GM12865 (cell line): ENCODE results near the gene EDA.

Experiments
- DNase-seq: peaks from one replicate; pipeline ENCODE4 v3.0.0; 2010; ENCODE audit warnings: low read depth
- H3K4me3 ChIP-seq: 2 replicates; pipeline ENCODE4 v1.5.1; 2011; ENCODE audit warnings: mild to moderate bottlenecking, low read depth, low read length, control low read depth
- TF ChIP-seq, protein P1 (sequence below): IDR thresholded peaks from 2 replicates; pipeline ENCODE4 v1.5.1; 2011; ENCODE audit warnings: low read length, control low read depth, low read depth, inconsistent platforms; ENCODE audit not compliant: insufficient read depth; ENCODE audit errors: missing control alignments

The EDA gene

DNA sequence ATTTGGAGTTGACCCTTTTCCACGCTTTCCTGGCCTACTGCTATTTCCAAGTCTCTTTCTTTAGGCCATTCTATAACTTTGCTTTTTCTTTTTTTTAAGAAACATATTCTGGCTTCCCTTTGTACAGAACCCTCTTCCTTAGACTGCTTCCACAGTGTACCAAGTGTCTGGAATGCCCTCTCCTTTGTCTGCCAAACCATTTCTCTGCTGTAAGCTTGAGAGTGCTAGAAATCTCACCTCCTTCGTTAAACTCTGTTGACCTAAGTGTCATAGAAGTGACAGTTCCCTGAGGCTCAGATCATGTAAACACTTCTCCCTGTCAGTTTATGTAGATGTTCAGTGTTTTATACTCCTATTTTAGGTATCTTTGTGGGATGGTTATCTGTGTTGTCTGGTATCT lies 108.4 kb downstream of the EDA start:
- TF ChIP-seq, protein P1, sequence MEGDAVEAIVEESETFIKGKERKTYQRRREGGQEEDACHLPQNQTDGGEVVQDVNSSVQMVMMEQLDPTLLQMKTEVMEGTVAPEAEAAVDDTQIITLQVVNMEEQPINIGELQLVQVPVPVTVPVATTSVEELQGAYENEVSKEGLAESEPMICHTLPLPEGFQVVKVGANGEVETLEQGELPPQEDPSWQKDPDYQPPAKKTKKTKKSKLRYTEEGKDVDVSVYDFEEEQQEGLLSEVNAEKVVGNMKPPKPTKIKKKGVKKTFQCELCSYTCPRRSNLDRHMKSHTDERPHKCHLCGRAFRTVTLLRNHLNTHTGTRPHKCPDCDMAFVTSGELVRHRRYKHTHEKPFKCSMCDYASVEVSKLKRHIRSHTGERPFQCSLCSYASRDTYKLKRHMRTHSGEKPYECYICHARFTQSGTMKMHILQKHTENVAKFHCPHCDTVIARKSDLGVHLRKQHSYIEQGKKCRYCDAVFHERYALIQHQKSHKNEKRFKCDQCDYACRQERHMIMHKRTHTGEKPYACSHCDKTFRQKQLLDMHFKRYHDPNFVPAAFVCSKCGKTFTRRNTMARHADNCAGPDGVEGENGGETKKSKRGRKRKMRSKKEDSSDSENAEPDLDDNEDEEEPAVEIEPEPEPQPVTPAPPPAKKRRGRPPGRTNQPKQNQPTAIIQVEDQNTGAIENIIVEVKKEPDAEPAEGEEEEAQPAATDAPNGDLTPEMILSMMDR, result no peak
- DNase-seq, result no peak

DNA sequence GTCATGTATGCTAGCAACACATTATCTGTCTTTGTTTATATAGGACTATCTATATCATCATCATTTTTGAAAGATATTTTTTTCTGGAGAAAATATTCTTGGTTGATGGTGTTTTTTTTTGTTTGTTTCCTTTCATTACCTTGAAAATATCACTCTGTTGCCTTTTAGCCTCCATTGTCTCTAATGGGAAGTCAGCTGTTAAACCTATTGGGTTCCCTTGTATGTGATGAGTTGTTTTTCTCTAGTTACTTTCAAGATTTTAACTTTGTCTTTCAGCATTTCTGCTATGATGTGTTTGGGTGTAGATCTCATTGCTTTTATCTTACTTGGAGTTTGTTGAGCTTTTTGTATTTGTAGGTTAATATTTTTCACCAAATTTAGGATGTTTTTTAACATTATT lies 124.4 kb downstream of the EDA start:
- TF ChIP-seq, protein P1, result no peak
- H3K4me3 ChIP-seq, result no peak overlapping the region
- no peak for DNase-seq

More for the DNA sequence above, 108.4 kb downstream of the EDA start:
- H3K4me3 ChIP-seq, result no peak overlapping the region

GRCh38 chrX:69741721-69742120 lies 125.8 kb downstream of the EDA start:
- H3K4me3 ChIP-seq, result no peak overlapping the region
- no peak for DNase-seq
- TF ChIP-seq, protein P1, result no peak

DNA sequence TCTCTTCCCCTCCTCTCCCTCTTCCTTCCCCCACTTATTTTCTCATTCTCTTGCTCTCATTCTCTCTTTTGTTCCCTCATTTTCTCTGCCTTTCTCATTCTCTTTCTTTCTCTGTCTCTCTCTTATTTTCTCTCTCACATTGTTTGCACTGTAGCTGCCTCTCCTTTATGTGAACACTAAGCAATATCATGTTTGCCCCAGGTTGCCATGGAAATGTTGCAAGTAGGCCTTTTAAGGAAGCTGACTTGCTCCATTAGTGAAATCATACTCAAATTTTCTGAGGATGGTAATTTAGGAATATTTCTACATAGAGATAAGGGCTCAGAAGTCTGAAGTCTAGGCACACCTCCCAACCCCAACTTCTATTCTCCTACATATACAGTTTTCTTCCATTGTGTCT lies 130.1 kb downstream of the EDA start:
- no peak overlapping the region for H3K4me3 ChIP-seq
- TF ChIP-seq, protein P1, result no peak

GRCh38 chrX:69748055-69748454 lies 132.1 kb downstream of the EDA start:
- DNase-seq, result no peak
- TF ChIP-seq, protein P1, result no peak

More for the DNA sequence above, 130.1 kb downstream of the EDA start:
- no peak for DNase-seq

DNA sequence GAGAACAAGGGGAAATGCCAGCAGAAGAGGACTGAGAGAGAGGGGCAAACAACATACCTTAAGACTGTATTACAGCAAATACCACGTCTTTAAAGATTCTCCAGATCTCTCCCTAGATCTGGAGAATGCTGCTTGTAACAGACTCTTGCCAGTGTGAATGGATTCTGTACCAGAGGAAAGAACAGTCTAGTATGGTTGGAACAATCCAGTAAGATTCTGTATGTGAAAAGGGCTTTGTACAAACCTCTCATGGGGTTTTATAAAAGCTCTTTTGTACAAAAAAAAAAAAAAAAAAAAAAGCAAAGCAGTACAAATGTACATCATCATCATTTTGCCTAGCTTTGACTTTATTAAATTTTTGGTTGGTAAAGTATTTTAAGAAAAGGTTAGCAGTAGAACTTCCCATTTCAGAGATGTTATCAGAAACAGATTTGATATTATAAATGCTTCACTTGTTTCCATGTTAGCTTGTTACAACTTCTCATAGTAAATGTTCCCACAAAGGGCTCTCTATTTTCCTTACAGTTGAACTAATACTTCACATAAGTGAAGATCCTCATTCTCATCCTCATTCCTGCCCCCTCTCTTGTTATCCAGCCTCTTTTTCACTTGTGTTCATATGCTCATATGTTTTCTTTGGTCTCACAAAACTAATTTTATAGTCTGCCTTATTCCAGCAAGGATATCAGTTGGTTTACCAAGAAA lies 144.2 kb downstream of the EDA start:
- DNase-seq, result no peak
- TF ChIP-seq, protein P1, result no peak
- no peak overlapping the region for H3K4me3 ChIP-seq

More at GRCh38 chrX:69748055-69748454, 132.1 kb downstream of the EDA start:
- no peak overlapping the region for H3K4me3 ChIP-seq

- H3K4me3 ChIP-seq, result no peak overlapping the region
- TF ChIP-seq, protein P1, result no peak
- no peak for DNase-seq
These were observed 145.7 kb downstream of the EDA start for GRCh38 chrX:69761633-69762032.
